Fibroblast of the aortic adventitia (primary cell): Measurements from ENCODE around the gene FYB1. TPM values are rescaled to one million over a fixed set of nuclear protein-coding genes. Genes with fewer than 3 reads are reported as not detected.
A peak's percentile ranks its signal among the peaks of the same experiment; 100 is the strongest.

Experiments
- DNase-seq: peaks from one replicate; pipeline ENCODE4 v3.0.0-alpha.2; 2010; ENCODE audit warnings: low read depth
- H3K4me3 ChIP-seq: 2 replicates; pipeline ENCODE4 v1.5.1; 2011; ENCODE audit warnings: low read depth, mild to moderate bottlenecking, control low read depth, low read length, moderate library complexity
- total RNA-seq: library from RNA; depleted of rRNA; stranded (reverse); fragments of >200 nt; gene quantifications from 2 replicates; pipeline ENCODE4 v1.2.3, GENCODE V29; 2012; ENCODE audit warnings: low replicate concordance
- TF ChIP-seq, protein P1 (sequence below): IDR thresholded peaks from 2 replicates; pipeline ENCODE4 v1.5.1; 2011; ENCODE audit warnings: mild to moderate bottlenecking, low read length, control low read depth, inconsistent platforms; ENCODE audit not compliant: insufficient read depth

The FYB1 gene
- total RNA-seq, 1 donor, result 0.54 TPM

DNA sequence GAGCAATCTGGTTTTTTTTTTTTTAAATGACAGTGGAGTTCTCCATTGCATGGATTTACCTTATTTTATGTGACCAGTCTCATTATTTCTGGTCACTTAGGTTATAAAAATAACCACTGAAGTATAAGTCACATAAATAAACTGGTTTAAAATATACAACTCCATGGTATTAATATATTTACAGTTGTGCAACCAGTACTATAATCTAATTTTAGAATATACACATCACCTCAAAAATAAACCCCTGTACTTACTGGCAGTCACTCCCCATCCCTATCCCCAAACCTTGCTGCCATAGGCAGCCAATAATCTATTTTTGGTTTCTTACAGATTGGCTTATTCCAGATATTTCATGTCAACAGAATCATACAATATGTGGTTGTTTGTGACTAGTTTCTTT lies 57.8 kb downstream of the FYB1 start:
- no peak for DNase-seq
- TF ChIP-seq, protein P1, sequence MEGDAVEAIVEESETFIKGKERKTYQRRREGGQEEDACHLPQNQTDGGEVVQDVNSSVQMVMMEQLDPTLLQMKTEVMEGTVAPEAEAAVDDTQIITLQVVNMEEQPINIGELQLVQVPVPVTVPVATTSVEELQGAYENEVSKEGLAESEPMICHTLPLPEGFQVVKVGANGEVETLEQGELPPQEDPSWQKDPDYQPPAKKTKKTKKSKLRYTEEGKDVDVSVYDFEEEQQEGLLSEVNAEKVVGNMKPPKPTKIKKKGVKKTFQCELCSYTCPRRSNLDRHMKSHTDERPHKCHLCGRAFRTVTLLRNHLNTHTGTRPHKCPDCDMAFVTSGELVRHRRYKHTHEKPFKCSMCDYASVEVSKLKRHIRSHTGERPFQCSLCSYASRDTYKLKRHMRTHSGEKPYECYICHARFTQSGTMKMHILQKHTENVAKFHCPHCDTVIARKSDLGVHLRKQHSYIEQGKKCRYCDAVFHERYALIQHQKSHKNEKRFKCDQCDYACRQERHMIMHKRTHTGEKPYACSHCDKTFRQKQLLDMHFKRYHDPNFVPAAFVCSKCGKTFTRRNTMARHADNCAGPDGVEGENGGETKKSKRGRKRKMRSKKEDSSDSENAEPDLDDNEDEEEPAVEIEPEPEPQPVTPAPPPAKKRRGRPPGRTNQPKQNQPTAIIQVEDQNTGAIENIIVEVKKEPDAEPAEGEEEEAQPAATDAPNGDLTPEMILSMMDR, result no peak
- H3K4me3 ChIP-seq, result no peak overlapping the region

DNA sequence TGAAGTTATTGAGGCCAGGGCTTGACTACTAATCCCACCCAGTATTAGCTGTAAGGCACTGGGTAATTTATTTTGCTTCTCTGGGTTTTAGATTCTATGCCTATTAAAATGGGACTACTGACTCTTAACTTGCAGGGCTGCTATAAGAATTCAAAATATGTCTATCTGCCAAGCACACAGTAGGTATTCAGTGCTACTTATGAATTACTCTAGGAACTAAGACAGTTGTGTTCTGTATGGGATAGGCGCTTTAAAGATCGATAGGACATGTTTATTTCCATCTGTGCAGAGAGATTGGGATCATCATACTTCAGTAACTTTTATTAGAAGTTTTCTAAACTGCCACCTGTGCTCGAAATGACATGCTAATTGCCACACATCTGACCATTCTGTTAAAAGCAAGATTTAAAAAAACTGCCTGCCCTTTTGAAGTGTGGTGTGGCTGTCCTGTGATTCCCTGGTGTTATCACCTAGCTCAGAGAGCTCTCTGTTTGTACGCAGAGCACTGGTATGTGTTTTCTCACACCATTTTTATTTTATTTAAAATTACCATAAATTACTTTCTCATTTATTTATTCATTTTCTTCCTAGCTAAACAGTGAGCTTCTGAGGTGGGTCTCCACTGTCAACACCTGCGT lies 58.7 kb downstream of the FYB1 start:
- TF ChIP-seq, protein P1, result no peak
- DNase-seq, result no peak
- H3K4me3 ChIP-seq, result no peak overlapping the region

DNA sequence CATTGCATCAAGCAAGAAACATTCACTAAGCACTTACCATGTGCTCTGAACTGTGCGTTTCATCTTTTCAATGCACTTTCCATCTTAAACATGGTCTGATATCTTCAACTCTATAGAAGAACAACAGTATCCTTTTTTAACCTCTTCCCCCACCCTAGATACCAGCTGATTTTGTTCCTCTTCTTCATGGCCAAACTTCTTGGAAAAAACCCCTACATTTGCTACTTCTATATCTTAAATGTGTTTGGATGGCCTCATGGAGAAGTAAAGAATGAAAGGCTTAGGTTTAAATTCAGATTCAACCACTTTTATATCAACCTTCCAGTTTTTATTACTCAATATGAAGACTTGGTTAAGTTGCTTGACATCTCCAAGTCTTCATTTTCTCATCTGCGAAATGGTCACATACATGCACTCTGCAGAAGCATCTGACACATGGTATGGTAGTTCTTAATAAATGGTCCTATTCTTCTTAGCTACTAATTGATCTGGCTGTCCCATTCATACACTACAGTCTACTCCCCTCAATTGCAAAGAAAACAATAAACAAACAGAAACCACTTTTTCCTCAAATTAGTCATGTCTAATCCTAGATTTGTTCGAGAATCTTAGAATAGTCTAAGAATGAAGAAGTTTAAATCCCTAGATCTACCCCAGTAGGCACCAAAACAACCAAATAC lies 59.4 kb downstream of the FYB1 start:
- no peak overlapping the region for H3K4me3 ChIP-seq
- no peak for DNase-seq
- TF ChIP-seq, protein P1, result no peak

DNA sequence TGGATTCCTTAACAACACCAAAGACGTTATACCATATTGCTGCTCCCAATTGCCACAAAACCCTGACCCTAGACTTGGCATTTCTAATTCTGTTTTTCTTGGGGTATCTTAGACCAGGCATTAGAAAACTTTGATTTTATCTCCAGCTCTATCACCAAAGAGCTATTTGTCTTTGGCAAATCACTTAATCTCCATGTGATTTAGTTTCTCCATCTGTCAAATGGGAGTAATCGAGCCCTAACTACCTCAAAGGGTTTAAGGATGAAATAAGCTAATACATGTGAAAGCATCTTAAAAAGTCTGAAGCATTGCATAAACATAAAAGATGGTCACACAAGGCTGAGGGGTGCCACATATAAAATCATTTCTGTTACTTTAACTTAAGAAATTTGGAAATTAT lies 60.6 kb downstream of the FYB1 start:
- DNase-seq, result no peak
- TF ChIP-seq, protein P1, result no peak
- H3K4me3 ChIP-seq, result no peak overlapping the region

DNA sequence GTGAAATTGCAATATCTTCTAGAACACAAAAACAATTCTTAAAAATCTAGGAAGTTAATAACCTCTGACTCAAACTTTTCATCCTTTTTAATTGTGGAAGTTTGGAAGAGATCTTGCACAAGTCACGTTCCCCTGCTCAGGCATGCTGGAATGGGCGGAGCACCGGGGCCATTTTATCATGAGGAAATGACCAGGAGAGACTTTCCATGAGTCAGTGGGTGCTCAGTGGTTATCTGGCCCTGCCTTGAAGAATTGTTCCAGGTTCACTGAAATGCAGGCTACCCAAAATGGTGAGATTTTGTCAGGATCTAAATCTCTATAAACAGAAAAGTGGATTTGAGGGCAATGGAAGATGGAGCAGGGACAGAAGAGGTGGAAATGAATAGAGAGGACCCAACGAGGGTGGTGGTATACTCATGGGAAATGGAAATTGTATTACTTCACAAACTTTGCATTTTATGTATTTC lies 61.2 kb downstream of the FYB1 start:
- H3K4me3 ChIP-seq, result no peak overlapping the region
- TF ChIP-seq, protein P1, result no peak
- peak; percentile 60 for DNase-seq

DNA sequence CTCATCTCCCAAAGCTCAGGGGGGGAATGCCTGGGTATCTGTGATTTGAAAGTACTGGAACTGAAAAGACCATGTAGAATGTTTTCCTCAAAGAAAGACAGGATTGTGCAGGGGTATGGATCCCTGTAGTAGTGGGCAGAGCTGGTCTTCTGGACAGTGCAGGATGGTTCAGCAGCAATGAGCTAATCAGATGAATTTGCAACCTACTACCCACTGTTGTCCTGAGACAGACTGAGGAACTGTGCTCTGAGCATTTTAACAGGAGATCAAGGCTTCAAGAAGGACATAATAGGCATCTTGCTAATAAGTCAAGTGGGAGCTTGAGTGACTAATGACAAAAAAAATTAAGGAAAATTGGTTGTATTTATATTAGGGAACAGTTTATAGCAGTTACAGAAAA lies 61.7 kb downstream of the FYB1 start:
- no peak for DNase-seq
- TF ChIP-seq, protein P1, result no peak

DNA sequence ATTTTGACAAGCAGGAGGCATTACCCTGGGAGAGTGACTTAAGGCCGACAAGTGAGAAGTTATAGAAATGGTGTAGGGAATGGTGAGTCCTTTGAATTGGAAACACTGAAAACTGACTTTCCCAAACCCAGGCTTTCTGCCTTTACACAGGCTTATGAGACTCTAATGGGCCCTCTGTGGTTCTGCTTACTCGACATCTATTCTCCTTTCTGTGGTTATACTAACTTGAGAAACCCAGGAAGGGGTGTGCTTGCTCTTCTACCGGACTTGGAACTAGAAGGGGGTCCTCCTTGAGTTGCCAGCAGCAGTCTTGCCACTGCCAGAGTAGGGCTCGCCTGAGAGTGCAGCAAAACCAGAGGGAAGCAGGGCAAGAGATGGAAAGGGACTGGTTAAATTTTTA lies 63.3 kb downstream of the FYB1 start:
- H3K4me3 ChIP-seq, result no peak overlapping the region
- DNase-seq, result no peak
- TF ChIP-seq, protein P1, result no peak

More for the DNA sequence above, 61.7 kb downstream of the FYB1 start:
- H3K4me3 ChIP-seq, result no peak overlapping the region
